22Rv1 (cell line): ENCODE data around the gene CD7.

Experiments
- CTCF ChIP-seq: fragments of 450-650 bp; IDR thresholded peaks from 2 replicates; pipeline ENCODE4 v1.5.1; 2017; ENCODE audit warnings: mild to moderate bottlenecking
- ZFX ChIP-seq: fragments of 450-650 bp; IDR thresholded peaks from 2 replicates; pipeline ENCODE4 v1.6.1; 2017; ENCODE audit warnings: antibody characterized with exemption, borderline replicate concordance

- TF ChIP-seq CTCF = no peak
- no peak for TF ChIP-seq ZFX
These were observed 14.8 kb downstream of the CD7 start for GRCh38 chr17:82302568-82302963.
